Mammary epithelial cell (primary cell): Measurements from ENCODE around the gene SWT1.

Source experiments
- CTCF ChIP-seq, 2 donors: IDR thresholded peaks in 1 of 2; conservative IDR thresholded peaks in 1 of 2; 2 replicates each; pipeline ENCODE4 v1.5.1; 2011 to 2012; ENCODE audit warnings: inconsistent platforms in 2 of 2, low read length in 2 of 2, mild to moderate bottlenecking in 2 of 2, control low read depth in 1 of 2, low read depth in 1 of 2; ENCODE audit not compliant: insufficient read depth in 1 of 2; ENCODE audit errors: extremely low read depth in 1 of 2
- EZH2 ChIP-seq: IDR thresholded peaks from 2 replicates; pipeline ENCODE4 v1.6.1; 2012; ENCODE audit warnings: low read length, inconsistent platforms, borderline replicate concordance

- TF ChIP-seq CTCF (conservative IDR thresholded peaks at IDR 0.05 in 1 of 2, IDR thresholded peaks at IDR 0.05 in 1 of 2; ENCODE audit: extremely low read depth in 1 of 2, insufficient read depth in 1 of 2, low read depth in 1 of 2, low read length in 2 of 2) (no peak), EZH2 (no peak)
Observed at GRCh38 chr1:185271921-185272320, 115.0 kb downstream of the SWT1 start.
